Measurements from ENCODE around the gene FSTL1. TPM values are rescaled to one million over a fixed set of nuclear protein-coding genes. Genes with fewer than 3 reads are reported as not detected.

Gene FSTL1
- total and polyA plus RNA-seq, 2 experiments from 2014 or later = 50.8 to 258 TPM

GRCh38 chr3:120469882-120470301, 19.1 kb upstream of the FSTL1 start (continued):
- TF ChIP-seq ZNF462 (CRISPR knock-in tag; IDR thresholded peaks at IDR 0.05) (no peak), NANOG (IDR thresholded peaks at IDR 0.05; ENCODE audit: borderline replicate concordance) (no peak)

- Histone ChIP-seq H3K36me3 (ENCODE audit: insufficient read depth) (no peaks in the 10 kb centered on the region), H3K4me1 (ENCODE audit: insufficient read depth) (peaks cover 25% of the 10 kb centered on the region), H3K9me2 (ENCODE audit: insufficient read depth) (peaks cover 14% of the 10 kb centered on the region), H3F3A (replicated peaks; ENCODE audit: low read depth) (no peaks in the 10 kb centered on the region), H3K27ac (ENCODE audit: low read depth) (peak overlapping the region; percentile 72), H3K4me3 (no peak overlapping the region), H4K20me1 (replicated peaks; ENCODE audit: insufficient read depth) (no peaks in the 10 kb centered on the region), H3K4me2 (peak overlapping the region; percentile 24; the same call in 1 of the 2 replicates), H3K27me3 (ENCODE audit: insufficient read depth) (no peaks in the 10 kb centered on the region), H3K79me2 (replicated peaks; ENCODE audit: insufficient read depth) (no peaks in the 10 kb centered on the region), H2AFZ (no peak overlapping the region)
- peak; percentile 91 for DNase-seq (ENCODE audit: low spot score)
- Mint-ChIP-seq H3K4me1 (peaks cover 41% of the 10 kb centered on the region), H3K27me3 (ENCODE audit: insufficient read depth, low read depth, poor library complexity) (peaks cover 9% of the 10 kb centered on the region), H3K27ac (peak overlapping the region; percentile 85), H3K9me3 (peaks cover 9% of the 10 kb centered on the region), H3K4me3 (no peak overlapping the region), H3K36me3 (ENCODE audit: low read depth) (peaks cover 7% of the 10 kb centered on the region)
- peak; percentile 79; the same call in 1 of the 2 replicates for TF ChIP-seq ZNF114 (CRISPR knock-in tag; IDR thresholded peaks at IDR 0.05)
- TF ChIP-seq EZH2 (IDR thresholded peaks at IDR 0.05; ENCODE audit: low read depth, unreplicated experiment) = no peak
- no peak for TF ChIP-seq POLR2AphosphoS5 (IDR thresholded peaks at IDR 0.05; ENCODE audit: low read depth)
- TF ChIP-seq JUNB (IDR thresholded peaks at IDR 0.05; ENCODE audit: unreplicated experiment) = no peak
- TF ChIP-seq ZNF331 (CRISPR knock-in tag; IDR thresholded peaks at IDR 0.05; ENCODE audit: low read depth) = peak; percentile 52; the same call in 1 of the 2 replicates
- TF ChIP-seq ZNF462 (CRISPR knock-in tag; IDR thresholded peaks at IDR 0.05) = peak; percentile 81
- TF ChIP-seq CREB1 (CRISPR knock-in tag; IDR thresholded peaks at IDR 0.05; ENCODE audit: low read depth) = peak; percentile 60
- ATAC-seq = peak; percentile 89
These were observed 18.6 kb upstream of the FSTL1 start for GRCh38 chr3:120469440-120469839.

All from GM23338 (cell line).